K562 (cell line): ENCODE data around the gene UBE2G2. TPM values are rescaled to one million over a fixed set of nuclear protein-coding genes. Genes with fewer than 3 reads are reported as not detected.

Source experiments
- BHLHE40 ChIP-seq: IDR thresholded peaks from 2 replicates; pipeline ENCODE4 v1.6.1; 2011; ENCODE audit warnings: low read length, improper control_type of control experiment
- FOXJ3 ChIP-seq: sonication (generic); formaldehyde crosslinking; IDR thresholded peaks from 2 replicates; pipeline ENCODE4 v1.4.0; 2020; ENCODE audit warnings: mild to moderate bottlenecking, missing genetic modification reagents
- KDM2B ChIP-seq: fragments of 250-450 bp; sonication (Bioruptor Pico); IDR thresholded peaks from 2 replicates; pipeline ENCODE4 v1.8.0; 2021; ENCODE audit warnings: mild to moderate bottlenecking, moderate library complexity
- KDM5B ChIP-seq: fragments of 200-600 bp; sonication (generic); IDR thresholded peaks from 2 replicates; pipeline ENCODE4 v1.6.1; 2012; ENCODE audit warnings: low read depth, mild to moderate bottlenecking, moderate library complexity, low read length, control low read depth, inconsistent platforms; ENCODE audit not compliant: insufficient replicate concordance
- KLF10 ChIP-seq: fragments of 250-450 bp; sonication (Bioruptor Pico); IDR thresholded peaks from 2 replicates; pipeline ENCODE4 v1.6.1; 2021; ENCODE audit warnings: matching md5 sums
- LEF1 ChIP-seq: fragments of 450-650 bp; IDR thresholded peaks from 2 replicates; pipeline ENCODE4 v1.6.1; 2016; ENCODE audit warnings: mild to moderate bottlenecking
- NCOA1 ChIP-seq: fragments of 450-650 bp; IDR thresholded peaks from 2 replicates; pipeline ENCODE4 v1.6.1; 2016; ENCODE audit warnings: low read depth
- RBM15 ChIP-seq: fragments of 200-400 bp; formaldehyde crosslinking; IDR thresholded peaks from 2 replicates; pipeline ENCODE4 v1.6.1; 2018; ENCODE audit warnings: mild to moderate bottlenecking, low read length, moderate library complexity; ENCODE audit not compliant: insufficient read depth
- RCOR1 ChIP-seq, 2 experiments: IDR thresholded peaks; 2 replicates each; pipeline ENCODE4 v1.6.1; 2012; ENCODE audit warnings: low read depth in 2 of 2, low read length in 2 of 2, borderline replicate concordance in 1 of 2, improper control_type of control experiment in 1 of 2
- TRIM28 ChIP-seq: fragments of 450-650 bp; IDR thresholded peaks from 2 replicates; pipeline ENCODE4 v1.6.1; 2017
- ZNF134 ChIP-seq: fragments of 250-450 bp; sonication (Bioruptor Pico); conservative IDR thresholded peaks from 2 replicates; pipeline ENCODE4 v1.4.0; 2020
- ZNF263 ChIP-seq: sonication (generic); formaldehyde crosslinking; IDR thresholded peaks from 2 replicates; pipeline ENCODE4 v1.8.0; 2022; ENCODE audit warnings: mild to moderate bottlenecking, missing genetic modification reagents, borderline replicate concordance
- ZNF274 ChIP-seq: IDR thresholded peaks from 2 replicates; pipeline ENCODE4 v1.6.1; 2011; ENCODE audit warnings: low read depth, mild to moderate bottlenecking, low read length, moderate library complexity, borderline replicate concordance
- ZNF551 ChIP-seq: fragments of 250-450 bp; sonication (Bioruptor Pico); IDR thresholded peaks from 2 replicates; pipeline ENCODE4 v1.5.0; 2021; ENCODE audit warnings: mild to moderate bottlenecking, moderate library complexity
- polyA plus RNA-seq, 8 experiments: library from polyadenylated mRNA; depleted of rRNA in 4 of 8; stranded (reverse) in 5 of 8; unstranded in 3 of 8; fragments of >200 nt; fragmentation: Nextera tagmentation in 2 of 8; fragmentation: Illumina TruSeq in 1 of 8; extraction: Ambion mirVana in 2 of 8; extraction: Trizol in 1 of 8; gene quantifications; 2 replicates each; pipeline versions ENCODE4 v1.2.1 to v1.2.3, GENCODE V29; 2011 to 2014; ENCODE audit warnings: inconsistent platforms in 1 of 8, missing spikeins in 1 of 8
- total RNA-seq, 7 experiments: library from RNA; depleted of rRNA in 6 of 7; stranded (reverse); fragments of >200 nt in 6 of 7; fragmentation: Illumina TruSeq in 2 of 7; extraction: Trizol in 2 of 7; gene quantifications; 2 replicates each; pipeline versions ENCODE4 v1.2.1 to v1.2.3, GENCODE V29; 2011 to 2021; ENCODE audit warnings: low replicate concordance in 1 of 7
- TF ChIP-seq, protein P1 (sequence below): fragments of 250-450 bp; sonication (Bioruptor Pico); IDR thresholded peaks from 2 replicates; pipeline ENCODE4 v1.4.0; 2020
- TF ChIP-seq, protein P2 (sequence below): fragments of 250-450 bp; sonication (Bioruptor Pico); IDR thresholded peaks from 2 replicates; pipeline ENCODE4 v1.8.0; 2022; ENCODE audit warnings: moderate library complexity, mild to moderate bottlenecking, inconsistent platforms
- TF ChIP-seq, protein P3 (sequence below), 2 experiments: fragments of 150-350 bp in 1 of 2; IDR thresholded peaks; 2 replicates each; pipeline ENCODE4 v1.6.1; 2012 to 2016; ENCODE audit warnings: low read depth in 2 of 2, low read length in 2 of 2, mild to moderate bottlenecking in 1 of 2, moderate library complexity in 1 of 2

Gene UBE2G2
- total and polyA plus RNA-seq, 9 of the 15 experiments (the other 6 are each of a cell fraction or from before 2014, with no cell fraction given): 47.5 to 225 (median 140) TPM

DNA sequence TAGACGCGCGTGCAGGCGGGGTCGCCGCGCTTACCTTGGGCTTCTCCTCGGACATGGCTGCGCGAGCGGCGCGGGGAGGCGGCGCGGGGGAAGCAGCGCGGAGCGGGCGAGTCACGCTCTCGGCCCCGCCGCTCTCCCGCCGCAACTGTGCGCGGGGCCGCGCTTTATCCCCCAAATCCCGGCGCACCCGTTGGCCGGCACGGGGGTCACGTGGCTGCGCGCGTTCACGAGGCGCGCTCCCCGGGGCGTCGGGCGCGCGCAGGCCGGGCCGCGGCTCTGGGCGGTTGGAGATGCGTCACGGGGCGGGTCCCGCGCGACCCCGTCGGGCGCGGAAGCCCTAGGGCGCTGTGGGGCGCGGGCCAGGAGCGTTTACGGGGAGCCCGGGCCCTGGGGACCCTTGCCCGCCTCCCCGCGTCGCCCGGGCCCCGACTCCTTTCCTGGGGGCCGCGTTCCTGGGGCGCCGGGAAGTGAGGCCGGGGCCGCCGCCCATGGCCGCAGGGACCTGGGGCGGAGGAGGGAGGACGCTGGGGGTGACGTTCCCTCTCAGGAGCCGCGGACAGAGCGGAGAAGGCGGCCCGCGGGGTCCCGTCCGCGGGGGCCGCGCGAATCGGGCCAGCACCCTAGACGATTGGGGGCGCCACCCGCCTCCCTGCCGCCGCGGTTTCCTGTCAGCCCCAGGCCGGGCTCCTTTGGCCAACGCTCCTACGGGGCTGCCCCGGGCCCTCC lies 16.5 kb upstream of the UBE2G2 start, which contains the start of gene SUMO3 (continued):
- TF ChIP-seq KDM5B (peak; percentile 19), FOXJ3 (CRISPR knock-in tag) (no peak), RCOR1 (IDR thresholded peaks at IDR 0.05; ENCODE audit: borderline replicate concordance in 1 of 2, low read depth in 2 of 2, low read length in 2 of 2) (0 out of 4 replicates have a peak, but pooled peaks of 1 of the 2 experiments have one; percentile 19), NCOA1 (no peak), TRIM28 (no peak), ZNF551 (CRISPR knock-in tag) (no peak), ZNF274 (no peak), ZNF134 (CRISPR knock-in tag) (0 out of 2 replicates have a peak, but pooled peaks have one; percentile 55), KLF10 (no peak), KDM2B (peak; percentile 57; the same call in 1 of the 2 replicates), BHLHE40 (peak; percentile 86), LEF1 (no peak), RBM15 (no peak), ZNF263 (peak; percentile 72)
- TF ChIP-seq, protein P1, sequence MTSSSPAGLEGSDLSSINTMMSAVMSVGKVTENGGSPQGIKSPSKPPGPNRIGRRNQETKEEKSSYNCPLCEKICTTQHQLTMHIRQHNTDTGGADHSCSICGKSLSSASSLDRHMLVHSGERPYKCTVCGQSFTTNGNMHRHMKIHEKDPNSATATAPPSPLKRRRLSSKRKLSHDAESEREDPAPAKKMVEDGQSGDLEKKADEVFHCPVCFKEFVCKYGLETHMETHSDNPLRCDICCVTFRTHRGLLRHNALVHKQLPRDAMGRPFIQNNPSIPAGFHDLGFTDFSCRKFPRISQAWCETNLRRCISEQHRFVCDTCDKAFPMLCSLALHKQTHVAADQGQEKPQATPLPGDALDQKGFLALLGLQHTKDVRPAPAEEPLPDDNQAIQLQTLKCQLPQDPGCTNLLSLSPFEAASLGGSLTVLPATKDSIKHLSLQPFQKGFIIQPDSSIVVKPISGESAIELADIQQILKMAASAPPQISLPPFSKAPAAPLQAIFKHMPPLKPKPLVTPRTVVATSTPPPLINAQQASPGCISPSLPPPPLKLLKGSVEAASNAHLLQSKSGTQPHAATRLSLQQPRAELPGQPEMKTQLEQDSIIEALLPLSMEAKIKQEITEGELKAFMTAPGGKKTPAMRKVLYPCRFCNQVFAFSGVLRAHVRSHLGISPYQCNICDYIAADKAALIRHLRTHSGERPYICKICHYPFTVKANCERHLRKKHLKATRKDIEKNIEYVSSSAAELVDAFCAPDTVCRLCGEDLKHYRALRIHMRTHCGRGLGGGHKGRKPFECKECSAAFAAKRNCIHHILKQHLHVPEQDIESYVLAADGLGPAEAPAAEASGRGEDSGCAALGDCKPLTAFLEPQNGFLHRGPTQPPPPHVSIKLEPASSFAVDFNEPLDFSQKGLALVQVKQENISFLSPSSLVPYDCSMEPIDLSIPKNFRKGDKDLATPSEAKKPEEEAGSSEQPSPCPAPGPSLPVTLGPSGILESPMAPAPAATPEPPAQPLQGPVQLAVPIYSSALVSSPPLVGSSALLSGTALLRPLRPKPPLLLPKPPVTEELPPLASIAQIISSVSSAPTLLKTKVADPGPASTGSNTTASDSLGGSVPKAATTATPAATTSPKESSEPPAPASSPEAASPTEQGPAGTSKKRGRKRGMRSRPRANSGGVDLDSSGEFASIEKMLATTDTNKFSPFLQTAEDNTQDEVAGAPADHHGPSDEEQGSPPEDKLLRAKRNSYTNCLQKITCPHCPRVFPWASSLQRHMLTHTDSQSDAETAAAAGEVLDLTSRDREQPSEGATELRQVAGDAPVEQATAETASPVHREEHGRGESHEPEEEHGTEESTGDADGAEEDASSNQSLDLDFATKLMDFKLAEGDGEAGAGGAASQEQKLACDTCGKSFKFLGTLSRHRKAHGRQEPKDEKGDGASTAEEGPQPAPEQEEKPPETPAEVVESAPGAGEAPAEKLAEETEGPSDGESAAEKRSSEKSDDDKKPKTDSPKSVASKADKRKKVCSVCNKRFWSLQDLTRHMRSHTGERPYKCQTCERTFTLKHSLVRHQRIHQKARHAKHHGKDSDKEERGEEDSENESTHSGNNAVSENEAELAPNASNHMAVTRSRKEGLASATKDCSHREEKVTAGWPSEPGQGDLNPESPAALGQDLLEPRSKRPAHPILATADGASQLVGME (CRISPR knock-in tag): peak; percentile 96
- TF ChIP-seq, protein P2, sequence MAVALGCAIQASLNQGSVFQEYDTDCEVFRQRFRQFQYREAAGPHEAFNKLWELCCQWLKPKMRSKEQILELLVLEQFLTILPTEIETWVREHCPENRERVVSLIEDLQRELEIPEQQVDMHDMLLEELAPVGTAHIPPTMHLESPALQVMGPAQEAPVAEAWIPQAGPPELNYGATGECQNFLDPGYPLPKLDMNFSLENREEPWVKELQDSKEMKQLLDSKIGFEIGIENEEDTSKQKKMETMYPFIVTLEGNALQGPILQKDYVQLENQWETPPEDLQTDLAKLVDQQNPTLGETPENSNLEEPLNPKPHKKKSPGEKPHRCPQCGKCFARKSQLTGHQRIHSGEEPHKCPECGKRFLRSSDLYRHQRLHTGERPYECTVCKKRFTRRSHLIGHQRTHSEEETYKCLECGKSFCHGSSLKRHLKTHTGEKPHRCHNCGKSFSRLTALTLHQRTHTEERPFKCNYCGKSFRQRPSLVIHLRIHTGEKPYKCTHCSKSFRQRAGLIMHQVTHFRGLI (CRISPR knock-in tag): peak; percentile 91
- TF ChIP-seq, protein P3, sequence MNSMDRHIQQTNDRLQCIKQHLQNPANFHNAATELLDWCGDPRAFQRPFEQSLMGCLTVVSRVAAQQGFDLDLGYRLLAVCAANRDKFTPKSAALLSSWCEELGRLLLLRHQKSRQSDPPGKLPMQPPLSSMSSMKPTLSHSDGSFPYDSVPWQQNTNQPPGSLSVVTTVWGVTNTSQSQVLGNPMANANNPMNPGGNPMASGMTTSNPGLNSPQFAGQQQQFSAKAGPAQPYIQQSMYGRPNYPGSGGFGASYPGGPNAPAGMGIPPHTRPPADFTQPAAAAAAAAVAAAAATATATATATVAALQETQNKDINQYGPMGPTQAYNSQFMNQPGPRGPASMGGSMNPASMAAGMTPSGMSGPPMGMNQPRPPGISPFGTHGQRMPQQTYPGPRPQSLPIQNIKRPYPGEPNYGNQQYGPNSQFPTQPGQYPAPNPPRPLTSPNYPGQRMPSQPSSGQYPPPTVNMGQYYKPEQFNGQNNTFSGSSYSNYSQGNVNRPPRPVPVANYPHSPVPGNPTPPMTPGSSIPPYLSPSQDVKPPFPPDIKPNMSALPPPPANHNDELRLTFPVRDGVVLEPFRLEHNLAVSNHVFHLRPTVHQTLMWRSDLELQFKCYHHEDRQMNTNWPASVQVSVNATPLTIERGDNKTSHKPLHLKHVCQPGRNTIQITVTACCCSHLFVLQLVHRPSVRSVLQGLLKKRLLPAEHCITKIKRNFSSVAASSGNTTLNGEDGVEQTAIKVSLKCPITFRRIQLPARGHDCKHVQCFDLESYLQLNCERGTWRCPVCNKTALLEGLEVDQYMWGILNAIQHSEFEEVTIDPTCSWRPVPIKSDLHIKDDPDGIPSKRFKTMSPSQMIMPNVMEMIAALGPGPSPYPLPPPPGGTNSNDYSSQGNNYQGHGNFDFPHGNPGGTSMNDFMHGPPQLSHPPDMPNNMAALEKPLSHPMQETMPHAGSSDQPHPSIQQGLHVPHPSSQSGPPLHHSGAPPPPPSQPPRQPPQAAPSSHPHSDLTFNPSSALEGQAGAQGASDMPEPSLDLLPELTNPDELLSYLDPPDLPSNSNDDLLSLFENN (IDR thresholded peaks at IDR 0.05; ENCODE audit: low read depth in 2 of 2, low read length in 2 of 2): no peak
